CD4-positive, alpha-beta T cell treated with Interleukin-15 for 1 hour (primary cell): ENCODE data around the gene POLR2J.

Experiments used
- DNase-seq: peaks from one replicate; pipeline ENCODE4 v3.0.0-alpha.2; 2020

POLR2J gene

DNA sequence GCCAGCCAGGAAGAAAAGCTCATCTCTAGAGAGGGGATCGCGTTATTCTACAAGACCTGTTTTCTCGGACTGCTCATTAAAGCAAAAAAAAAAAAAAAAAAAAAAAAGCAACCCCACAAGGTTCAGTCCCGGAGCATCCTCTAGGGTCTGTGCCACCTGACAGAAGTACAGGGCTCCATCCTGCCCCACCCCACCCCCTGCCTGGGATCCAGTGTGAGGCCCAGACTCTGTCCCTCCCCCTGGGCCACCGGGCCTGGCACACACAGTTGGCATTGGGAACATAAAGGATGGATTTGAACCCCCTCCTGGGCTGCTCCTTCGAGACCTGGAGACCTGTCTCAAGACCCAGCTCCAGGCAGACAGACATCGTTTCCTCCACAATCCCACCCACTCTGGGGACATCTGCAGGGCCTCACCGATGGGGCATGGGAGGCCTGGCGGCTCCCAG lies 44.7 kb downstream of the POLR2J start:
- no peak for DNase-seq

GRCh38 chr7:102433219-102434038 lies 45.3 kb downstream of the POLR2J start, which contains the start of gene ORAI2:
TSS of gene ORAI2 (plus strand) at chr7:102433575. CDS start at chr7:102438957, 5,382 bp downstream.
- DNase-seq = peak; percentile 90

DNA sequence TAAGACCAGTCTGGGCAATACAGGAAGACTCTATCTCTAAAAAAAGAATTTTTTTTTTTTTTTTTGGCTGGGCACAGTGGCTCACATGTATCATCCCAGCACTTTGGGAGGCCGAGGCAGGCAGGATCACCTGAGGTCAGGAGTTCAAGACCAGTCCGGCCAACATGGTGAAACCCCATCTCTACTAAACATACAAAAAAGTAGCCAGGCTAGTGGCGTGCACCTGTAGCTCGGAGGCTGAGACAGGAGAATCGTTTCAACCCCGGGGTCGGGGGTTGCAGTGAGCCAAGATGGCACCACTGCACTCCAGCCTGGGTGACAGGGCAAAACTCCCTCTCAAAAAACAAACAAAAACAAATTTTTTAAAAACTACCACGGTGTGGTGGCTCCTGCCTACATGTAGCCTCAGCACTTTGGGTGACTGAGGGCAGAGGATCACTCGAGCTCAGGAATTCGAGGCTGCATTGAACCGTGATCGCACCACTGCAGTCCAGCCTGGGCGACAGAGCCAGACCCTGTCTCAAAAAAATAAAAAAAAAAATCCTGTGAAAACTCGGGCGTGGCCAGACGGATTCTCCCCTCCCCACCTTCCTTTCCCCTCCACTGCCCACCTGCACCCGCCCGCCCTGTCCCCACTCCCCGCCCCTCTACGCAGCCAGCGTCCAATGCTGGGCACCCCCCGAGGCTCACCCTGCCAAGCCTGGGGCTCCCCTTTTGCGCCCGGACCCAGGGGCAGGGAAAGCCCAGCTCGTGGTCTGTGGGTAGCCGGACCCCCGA lies 46.1 kb downstream of the POLR2J start:
- DNase-seq = peak; percentile 71

GRCh38 chr7:102431617-102432298 lies 47.0 kb downstream of the POLR2J start:
- peak; percentile 79 for DNase-seq

- no peak for DNase-seq
These were observed 49.4 kb downstream of the POLR2J start for GRCh38 chr7:102429141-102429899.

DNA sequence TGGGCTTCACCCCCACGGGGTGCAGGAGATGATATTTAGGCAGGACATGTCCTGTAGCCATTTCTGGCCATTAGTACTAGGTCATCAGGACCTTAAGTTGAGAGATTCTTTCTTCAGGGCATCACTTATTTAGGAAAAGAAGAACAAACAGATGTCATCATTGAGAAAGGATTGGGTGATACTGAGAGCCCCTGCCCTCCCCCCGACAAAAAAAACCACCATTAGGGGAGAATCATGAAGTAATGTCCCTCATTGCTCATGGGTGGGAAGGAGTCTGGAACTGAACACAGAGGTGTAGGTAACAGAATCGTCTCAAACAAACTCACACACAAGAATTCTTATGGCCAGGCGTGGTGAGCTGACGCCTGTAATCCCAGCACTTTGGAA lies 51.7 kb downstream of the POLR2J start:
- no peak for DNase-seq

DNA sequence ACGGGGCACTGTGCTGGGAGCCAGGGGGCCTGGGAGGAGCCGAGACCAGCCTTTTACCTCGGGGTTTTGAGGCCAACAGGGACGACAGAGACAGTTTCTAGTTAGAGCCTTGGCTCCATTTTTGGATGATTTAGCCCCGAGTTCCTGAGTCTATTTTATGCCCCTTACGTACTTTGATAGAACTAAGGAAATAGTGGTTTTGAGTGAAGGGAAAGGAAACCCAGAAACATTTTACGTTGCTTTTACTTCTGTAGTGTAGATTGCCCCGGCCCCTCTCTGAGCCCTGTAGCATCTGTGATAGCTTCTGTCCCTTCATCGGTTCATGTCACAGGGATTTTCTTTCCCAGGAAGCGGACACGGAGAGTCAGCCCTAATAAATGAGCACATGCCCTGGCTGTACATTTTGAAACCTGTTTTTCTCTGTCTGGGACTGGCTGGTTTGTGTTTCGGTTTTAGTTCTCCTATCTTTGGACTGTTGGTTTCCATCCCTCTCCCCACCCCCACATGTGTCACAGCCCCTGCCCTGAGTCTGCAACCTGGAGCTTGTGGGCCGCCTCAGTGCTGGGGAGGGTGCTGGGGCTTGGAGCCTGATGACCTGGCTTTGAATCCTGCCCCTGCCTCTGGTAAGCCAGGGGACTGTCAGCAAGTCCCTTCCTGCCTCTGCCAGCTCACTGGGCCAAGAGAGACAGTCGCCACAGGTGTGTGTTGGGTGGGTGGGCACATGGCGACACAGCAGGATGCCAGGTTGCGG lies 52.3 kb downstream of the POLR2J start:
- peak; percentile 85 for DNase-seq

DNA sequence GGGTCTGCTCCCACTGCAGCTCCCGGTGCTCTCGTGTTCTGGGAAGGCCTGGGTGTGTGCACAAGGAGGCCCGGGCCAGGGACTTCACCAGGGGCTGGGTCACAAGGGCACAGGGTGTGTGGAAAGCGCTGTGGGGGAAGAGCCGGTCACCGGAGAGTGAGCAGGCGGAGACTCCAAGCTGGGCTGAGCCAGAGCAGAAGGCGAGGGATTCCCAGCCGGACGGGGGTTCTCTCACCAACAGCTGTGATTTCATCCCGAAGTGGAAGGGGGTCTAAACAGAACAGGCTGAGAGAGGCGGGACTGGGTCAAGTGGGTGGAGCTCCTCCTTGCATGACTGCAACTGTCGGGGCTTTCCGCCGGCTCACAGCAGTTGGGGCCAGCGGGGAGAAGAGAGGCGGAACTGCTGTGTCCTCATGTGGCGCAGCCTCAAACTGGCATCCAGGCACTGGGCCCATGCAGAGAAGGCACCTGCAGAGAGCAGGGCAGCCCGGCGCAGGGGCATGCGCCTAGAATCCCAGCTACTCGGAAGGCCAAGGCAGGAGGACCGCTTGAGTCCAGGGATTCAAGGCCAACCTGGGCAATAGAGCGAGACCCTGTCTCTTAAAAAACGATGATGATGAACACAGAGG lies 53.0 kb downstream of the POLR2J start:
- peak; percentile 94 for DNase-seq

- DNase-seq = peak; percentile 36
These were observed 53.9 kb downstream of the POLR2J start for GRCh38 chr7:102424787-102425218.

DNA sequence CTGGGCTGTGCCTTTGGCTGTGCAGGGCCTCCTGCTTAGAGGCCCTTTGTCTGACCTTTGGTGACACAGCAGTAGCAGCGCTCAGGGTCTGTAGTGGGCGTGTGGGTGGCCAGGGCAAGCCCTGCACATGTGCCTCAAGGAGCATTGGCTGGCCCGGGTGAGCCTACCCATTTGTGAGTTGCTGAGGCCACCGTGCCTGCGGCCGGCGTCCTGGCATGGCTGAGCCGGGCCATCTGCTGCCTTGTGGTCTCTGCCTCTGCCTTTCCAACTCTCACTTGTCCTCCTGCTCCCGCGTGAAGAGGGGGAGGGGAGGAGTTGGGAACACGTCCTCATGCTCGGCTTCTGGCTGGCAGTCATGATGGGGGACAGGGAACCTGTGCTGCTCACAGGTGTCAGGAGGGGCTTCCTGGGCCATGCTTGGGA lies 54.6 kb downstream of the POLR2J start:
- no peak for DNase-seq
